HG03103 (cell line): ENCODE measurements around the gene PLEKHG5.
"Not testable (repeated sequence)": the region's sequence is repeated elsewhere in the genome, so short reads cannot be mapped to it uniquely, and the experiment has no call there.

Experiments used
- ATAC-seq: cut with Tn5 transposase; IDR thresholded peaks from one replicate; pipeline ENCODE4 v1.9.1; 2021; ENCODE audit warnings: low read depth; ENCODE audit not compliant: unreplicated experiment

PLEKHG5 gene

DNA sequence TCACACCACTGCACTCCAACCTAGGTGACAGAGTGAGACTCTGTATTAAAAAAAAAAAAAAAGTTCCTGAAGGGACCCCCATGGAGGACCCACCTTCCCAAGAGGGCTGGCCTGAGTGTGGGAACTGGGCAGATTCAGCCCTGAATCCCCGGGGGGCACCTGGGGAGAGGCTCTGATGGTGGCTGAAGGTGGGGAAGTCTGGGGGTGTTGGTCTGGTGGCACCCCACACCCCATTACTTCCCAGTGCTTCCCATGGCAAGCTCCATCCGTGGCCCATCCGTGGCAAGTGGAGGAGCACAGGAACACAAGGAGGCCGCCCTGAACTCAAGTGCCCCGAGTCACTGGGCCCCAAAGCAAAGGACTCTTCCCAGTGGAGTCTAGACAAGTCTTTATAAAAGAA, 24.7 kb downstream of the PLEKHG5 start:
- ATAC-seq, result no peak

DNA sequence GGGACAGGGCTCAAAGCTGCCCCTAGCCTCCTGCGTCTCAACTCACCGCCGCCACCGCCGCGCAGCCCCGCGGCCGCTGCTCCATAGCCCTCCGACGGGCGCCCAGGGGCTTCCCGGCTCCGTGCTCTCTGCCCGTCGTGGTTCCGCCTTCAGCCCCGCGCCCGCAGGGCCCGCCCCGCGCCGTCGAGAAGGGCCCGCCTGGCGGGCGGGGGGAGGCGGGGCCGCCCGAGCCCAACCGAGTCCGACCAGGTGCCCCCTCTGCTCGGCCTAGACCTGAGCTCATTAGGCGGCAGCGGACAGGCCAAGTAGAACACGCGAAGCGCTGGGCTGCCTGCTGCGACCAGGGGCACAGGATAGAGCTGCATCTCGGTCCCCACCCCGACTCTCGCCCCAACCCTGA, 25.4 kb downstream of the PLEKHG5 start, which contains the start of gene TNFRSF25:
Gene TNFRSF25, minus strand, starts transcription at position 151 of the 400 bp plus-strand sequence. Its CDS starts 66 bp downstream, at position 85.
- ATAC-seq, result no peak

DNA sequence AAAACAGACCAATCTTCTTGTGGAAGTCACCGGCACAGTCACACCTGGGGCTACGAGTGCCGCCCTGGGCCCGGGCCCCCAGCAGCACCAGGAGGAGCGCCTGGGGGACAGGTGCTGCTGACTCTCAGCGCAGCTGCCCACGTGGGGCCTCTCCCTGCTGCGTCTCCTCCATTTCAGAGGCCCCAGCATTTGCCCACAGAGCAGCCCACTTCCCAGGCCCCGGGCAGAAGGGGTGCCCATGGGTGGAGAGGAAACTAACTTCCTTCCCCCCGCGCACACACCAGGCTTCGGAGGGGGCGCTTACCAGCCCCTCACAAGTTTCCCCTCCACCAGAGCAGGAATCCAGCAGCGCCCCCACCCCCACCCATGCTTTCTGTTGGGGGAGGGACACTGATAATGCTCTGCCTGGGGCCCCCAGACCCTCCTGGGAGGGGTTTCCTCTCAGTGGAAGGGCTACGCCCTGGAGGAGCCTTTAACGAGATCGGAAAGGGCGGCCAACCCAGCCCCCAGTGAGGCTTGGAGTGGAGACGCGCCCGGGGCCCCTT, 25.9 kb downstream of the PLEKHG5 start:
- ATAC-seq, result no peak

DNA sequence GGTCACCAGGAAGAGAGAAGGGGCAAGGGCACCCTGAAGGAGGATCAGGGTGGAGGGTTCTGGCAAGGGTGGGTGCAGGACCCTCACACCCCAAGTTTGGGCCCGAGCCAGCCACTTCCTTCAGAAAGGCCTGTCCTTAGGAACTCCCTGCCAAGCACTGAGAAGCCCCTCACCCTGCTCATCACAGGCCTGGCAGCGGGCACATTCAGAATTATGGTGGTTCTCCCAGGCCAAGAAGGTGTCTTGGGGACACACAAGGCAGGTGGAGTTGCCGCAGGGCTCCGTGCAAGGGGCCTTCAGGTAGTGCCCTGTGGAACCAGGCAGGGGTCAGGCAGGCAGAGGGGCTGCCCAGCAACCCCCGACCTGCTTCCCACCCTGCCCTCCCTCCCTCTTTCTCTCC, 26.6 kb downstream of the PLEKHG5 start:
- no peak for ATAC-seq

DNA sequence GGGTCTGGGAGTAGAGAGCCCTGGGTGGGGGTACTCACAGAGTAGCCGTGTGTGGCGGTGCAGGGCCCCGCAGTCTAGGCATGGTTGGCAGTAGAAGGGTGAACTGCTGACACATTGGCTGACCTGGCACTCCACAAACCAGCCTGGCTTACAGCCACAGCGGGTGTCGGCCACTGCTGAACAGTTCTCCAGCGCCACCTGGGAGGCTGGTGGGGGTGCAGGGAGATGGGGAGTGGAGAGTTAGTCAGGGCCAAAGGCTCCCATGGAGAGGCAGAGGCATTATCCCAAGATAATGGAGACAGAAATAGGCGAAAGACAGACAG, 27.0 kb downstream of the PLEKHG5 start:
- no peak for ATAC-seq

DNA sequence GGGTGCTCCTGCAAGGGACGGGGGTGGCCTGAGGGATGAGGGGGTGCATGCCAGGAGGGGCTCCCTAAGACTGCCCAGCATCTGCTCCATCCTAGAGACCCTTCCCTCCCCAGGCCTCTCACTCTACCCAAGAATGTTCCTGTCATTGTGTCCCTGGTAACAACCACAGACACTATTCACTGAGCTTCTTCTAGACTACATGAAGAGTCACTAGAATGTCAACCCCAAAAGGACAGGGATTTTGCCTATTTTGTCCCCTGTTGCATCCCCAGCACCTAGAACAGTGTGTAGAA, 28.4 kb downstream of the PLEKHG5 start:
- no peak for ATAC-seq

DNA sequence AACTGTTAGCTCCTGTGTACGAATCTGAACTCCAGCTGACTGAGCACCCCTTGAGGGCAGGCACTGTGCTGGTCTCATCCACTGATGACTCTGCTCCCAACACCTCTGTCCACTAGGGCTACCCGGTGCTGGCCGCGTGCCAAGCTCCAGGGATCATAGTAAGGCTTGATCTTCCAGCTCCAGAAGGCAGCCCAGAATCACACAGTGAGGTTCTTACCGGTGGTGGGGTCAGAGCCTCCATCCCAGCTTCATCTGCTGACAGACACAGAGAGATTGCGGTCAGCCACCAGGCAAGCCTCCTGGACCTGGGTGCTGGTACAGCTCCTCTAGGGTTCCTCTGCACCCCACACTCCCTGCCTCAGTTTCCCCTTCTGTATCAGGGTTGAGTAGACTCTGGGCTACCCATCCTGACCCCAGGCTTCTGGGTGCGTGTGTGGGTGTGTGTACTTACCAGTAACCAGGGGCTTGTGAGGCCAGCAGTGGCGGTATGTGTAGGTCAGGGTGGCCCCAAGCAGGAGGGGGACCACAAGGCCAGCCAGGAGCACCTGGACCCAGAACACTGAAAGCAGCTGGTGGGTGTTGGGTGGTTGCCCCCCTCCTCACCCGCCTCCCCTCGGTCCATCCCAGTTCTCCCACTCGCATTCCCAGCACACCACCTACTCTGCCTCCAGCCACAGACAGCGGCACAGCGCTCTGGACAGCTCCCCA, 28.9 kb downstream of the PLEKHG5 start:
- ATAC-seq, result no peak

DNA sequence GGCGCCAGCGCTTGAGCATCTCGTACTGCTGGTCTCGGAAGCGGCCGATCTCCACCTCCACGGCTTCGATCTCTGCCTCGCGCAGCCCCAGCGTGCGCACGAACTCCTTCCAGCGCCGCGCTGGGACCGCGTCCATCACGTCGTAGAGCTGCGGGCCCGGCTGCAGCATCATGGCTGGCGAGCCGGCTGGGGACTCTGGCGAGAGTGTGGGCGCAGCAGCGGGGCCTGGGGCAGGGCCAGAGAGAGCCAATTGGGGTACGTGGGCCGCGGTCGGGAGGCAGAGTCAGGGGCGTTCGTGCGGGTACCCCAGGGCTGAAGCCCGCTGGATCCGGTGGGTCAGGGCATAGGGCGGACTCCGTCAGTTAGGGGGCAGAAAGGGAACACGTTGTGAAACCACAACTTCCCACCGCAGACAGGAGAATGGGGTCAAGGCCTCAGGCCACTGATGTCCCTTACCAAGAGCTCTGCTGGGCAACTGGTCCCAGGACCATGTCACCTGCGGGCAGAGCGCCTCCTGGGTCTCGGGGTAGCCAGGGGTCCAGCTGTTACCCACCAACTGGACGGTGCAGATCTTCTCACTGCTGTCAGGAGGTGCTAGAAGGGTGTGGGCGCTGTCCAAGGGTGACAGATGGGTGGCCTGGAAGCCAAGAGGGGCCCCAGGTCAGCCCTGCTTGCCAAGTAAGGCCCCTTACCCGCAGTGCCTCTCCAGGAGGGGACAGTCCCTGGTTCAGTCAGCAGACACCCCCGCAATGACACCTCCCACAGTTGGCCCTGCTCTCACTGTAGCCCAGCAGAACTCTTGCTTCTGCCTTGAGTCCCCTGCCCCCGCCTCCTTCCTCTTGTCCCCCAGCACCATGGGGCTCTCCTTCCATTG, 29.7 kb downstream of the PLEKHG5 start:
- ATAC-seq, result no peak

DNA sequence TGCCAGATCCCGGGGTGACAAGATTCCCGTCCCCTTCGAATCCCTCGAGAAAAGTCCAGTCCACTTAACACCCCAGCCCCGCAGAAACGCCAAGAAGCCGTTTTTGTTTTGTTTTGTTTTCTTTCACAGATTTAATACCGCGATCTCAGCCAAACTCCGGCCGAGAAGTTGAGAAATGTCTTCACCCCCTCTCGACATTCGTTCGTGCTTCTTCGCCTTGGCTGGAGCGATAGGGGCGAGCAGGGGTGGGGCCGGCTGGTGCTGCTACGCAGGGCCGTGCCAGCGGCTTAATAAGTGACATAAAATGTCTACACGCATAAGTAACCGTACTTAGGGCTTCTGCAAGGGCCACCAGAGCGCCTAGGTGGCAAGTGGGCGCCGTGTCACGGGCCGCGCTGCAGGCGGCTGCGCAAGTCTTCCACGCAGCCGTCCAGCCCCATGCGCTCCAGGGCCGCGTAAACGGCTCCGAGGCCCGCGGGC, 30.4 kb downstream of the PLEKHG5 start:
- ATAC-seq, result no peak

DNA sequence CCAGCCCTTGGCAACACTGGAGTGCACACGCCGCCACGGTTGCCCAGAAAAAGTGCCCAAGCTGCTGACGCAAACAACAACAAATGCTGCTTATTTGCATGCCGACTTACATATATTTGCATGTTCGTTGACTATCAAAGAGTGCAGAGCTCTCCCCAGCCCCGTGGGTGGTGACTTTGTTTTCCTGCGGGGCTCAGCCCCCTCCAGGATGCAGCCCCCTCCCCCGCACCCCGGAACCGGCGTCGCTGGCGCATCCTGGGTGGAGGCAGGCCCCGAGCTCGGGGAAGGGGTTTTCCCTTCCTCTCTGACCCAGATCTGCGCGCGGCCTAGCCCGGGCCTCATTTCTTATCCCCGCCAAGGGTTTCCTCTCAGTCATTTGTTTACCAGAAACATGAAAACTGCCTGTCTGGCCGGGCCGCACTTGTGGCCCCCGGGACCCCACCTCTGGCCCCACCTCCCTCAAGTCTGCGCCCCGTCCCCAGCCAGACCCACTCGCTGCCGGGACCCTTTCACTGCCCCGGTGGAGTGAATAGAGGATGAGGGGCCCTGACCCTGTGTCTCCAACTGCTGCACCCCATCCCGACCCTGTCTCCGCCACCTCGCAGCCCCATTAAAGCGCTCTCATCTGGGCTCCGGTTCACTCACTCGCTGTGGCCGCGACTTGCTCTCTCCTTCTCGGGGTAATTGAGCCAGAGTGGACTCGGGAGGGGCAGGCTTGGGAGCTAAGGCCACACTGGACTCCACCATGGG, 31.0 kb downstream of the PLEKHG5 start:
- ATAC-seq, result no peak

DNA sequence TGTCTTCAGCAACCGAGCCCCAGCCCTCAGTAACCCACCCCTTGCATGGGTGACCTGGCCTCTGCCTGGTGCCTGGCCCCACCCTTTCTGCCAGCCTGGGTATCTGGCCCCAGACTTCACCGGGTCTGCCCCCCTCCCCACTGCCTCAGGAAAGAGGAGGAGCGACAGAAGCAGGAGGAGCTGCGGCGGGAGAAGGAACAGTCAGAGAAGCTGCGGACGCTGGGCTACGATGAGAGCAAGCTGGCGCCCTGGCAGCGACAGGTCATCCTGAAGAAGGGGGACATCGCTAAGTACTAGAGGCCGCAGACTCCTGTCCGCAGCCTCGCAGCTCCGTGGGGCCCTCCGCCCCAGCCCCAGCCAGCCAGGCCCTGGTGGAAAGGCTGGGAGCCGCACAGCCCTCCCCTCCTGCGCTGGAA, 31.6 kb downstream of the PLEKHG5 start:
- no peak for ATAC-seq

DNA sequence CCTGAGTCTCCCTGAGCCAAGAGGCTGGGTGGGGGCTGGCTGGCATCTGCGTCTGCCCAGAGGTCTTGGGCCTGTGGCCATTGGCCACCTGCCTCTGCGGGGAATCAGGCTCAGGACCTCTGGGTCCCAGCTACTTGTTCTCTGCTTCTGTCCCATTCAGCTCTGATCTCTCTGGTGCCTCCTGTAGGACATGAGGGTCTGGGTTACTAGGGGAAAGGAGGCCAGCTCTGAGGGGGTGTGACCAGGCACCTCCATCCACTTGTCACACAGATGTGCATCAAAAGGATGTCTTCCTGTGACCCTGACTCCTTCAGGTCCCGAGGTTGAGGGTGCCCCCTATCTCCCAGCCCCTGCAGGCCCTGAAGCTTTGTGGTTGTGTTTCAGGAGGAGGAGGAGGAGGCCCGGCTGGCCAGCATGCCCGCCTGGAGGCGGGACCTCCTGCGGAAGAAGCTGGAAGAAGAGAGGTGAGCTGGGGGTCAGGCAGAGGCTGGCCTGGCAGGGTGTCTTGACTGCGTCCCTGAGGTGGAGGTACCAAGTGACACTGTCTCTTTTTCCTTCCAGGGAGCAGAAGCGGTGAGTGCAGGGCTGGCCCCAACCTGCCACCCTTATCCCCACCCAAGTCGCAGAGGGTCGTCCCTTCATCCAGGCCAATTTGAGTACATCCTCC, 34.5 kb downstream of the PLEKHG5 start:
- no peak for ATAC-seq

DNA sequence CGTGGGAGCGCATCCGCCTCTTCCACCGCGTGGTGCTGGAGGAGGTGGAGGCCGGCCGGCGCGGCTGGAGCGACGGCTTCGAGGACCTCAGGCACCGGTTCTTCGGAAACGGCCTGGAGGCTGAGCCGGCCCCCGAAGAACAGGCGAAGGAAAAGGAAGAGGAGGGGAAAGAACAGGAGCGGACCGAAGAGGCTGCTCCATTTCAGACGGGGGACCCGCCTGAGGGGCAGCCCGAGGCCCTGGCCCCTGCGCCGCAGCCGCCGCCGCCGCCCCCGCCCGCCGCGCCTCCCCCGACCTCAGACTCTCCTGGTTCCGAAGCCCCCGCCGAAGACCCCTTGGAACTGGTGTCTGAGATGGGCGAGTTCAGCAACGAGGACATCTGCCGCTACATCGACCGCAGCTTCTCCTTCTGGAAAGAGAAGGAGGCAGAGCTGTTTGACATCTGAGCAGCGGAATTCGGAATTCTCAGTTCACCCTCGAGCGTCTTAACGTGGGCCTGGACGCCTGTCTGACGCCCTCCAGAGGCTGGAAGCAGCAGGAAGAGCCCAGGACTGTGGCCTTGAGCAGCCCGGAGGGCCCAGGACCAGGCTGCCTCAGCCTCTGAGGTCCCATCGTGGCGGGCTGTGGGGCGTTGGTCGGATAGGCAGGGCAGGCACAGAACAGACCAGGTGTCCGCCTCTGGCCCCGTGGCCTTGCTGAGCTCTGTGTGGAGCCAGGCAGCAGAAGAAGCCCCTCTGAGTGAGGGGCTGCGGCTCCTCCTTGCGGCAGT, 35.5 kb downstream of the PLEKHG5 start:
- ATAC-seq, result not testable (repeated sequence)

DNA sequence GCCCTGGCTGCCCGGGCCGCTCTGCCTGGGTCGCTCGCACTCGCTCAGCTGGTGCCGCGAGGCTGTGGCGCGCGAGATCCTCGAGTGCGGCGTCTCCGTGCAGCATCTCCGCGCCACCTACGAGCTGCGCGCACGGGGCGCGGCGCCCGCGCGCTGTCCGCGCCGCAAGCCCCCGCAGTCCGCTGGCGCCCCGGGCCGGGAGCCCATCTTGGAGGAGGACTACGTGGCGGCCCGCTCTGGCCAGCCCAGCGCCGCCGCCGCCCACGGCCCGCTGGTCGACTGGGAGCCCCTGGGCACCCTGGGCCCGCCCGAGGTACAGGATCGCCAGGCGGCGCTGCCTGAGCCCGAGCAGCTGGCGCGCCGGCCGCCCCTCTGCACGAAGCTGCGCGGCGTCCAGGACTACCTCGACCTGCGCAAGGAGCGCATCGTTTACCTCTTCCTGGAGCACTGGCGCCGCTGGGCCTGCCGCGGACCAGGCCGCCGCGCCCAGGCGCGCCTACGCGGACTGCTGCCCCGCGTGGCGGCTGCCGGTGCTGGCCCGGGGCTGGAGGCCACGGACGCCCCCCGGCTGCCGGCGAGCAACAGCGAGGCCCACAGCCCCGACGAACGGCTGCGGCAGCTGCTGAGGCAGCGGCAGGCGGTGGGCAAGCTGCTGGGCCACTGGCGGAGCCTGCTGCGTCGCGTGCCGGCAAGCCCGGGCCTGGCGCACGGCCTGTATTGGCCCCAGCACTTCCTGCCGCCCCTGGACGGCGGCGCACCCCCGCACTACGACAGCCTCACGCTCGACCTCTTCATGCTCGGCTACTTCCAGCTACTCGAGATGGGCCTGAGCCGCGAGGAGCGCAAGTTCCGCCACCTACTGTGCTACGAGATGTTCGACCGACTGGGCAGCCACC, 36.4 kb downstream of the PLEKHG5 start:
- no peak for ATAC-seq

DNA sequence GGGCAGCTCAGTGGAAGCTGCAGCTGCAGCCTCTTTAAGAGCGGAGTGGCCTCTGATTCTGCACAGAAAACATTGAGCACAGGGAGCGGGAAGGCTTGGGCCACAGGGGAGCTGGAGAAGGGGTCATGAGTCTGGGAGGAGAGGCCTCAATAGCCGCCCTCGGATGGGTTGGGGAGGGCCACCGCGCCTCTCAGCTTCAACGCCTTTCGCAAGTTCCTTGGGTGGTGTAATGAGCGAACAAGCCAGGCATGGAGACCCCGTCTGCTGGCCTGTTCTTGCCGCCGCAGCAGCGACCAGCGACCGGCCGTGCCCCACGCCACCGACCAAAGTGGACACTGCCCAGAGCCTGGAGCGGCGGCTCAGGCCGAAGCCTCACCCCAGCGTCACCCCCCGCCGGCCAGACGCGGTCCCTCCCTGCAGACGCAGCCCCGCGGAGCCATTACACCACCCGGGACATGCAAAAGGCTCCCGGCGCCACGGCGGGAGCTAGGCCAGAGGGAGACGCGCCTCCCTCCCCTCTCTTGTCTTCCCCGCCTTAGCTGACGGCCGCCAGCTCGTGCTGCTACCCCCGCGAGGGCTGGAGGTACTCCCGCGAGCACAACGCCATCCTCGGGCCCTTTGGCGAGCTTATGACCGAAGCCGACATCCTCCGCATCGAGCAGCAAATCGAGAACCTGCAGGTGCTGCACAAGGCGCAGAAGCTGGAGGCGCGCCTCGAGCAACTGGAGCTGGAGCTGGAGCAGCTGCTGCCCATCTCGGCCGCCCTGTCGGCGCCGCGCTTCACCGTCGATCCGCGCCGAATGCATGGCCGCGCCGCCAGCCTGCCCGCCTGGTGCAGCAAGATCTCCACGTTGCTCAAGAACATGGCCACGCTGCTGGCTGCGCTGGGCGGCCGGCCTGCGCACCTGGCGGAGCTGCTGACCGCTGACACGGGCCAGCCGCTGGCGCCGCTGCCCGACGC, 37.3 kb downstream of the PLEKHG5 start:
- not testable (repeated sequence) for ATAC-seq

DNA sequence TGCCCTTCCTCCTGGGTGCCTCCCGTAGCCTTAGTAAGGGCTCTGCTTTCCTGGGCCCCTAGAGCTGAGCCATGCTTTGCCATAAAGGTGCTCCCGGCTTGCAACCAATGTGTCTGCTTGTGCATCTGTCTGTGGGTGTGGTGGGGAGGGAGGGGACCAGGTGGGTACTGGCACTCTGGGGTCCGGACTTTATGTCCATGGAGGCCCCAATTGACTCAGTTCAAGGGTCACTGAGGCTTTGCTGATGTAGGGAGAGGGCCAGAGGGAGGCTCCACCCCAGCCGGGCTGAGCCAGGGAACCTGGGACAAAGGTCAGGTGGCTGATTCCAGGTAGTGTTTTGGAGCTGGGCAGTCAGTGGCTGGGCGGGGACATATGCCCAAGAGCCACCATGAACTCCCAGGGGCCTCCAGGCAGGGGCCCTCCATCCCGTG, 40.5 kb downstream of the PLEKHG5 start:
- ATAC-seq, result no peak

DNA sequence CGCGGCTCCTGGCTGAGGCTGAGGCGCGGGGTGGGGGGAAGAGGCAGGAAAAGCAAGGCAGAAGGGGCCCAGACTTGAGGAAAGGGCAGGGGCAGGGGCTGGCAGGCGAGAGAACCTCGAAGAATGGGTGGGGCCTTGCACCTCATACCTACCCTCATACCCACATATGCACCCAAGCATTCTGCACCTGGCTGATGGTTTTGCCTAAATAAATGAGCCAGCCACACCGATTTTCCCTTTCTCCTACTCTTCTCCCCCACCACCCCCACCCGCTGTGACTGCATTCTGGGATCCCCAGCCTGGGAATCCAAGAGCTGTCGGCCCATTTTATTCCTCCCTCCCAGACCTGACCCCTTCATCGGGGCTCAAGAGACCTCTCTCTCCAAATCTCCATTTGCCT, 41.0 kb downstream of the PLEKHG5 start:
- ATAC-seq, result not testable (repeated sequence)
